NT2/D1 (cell line): ENCODE data around the gene PACS1.

ENCODE experiments used
- DNase-seq: peaks from one replicate; pipeline ENCODE4 v3.0.0-alpha.2; 2011; ENCODE audit warnings: low read depth, low spot score
- H3K27me3 ChIP-seq: 2 replicates; pipeline ENCODE4 v1.6.0; 2011; ENCODE audit warnings: mild to moderate bottlenecking; ENCODE audit not compliant: insufficient read length, insufficient read depth
- H3K36me3 ChIP-seq: 2 replicates; pipeline ENCODE4 v1.6.1; 2011; ENCODE audit warnings: mild to moderate bottlenecking, low read length, mixed read lengths; ENCODE audit not compliant: insufficient read depth, insufficient read length
- H3K4me1 ChIP-seq: 2 replicates; pipeline ENCODE4 v1.5.1; 2011; ENCODE audit not compliant: insufficient read depth, insufficient read length
- H3K4me3 ChIP-seq: 2 replicates; pipeline ENCODE4 v1.5.1; 2011; ENCODE audit warnings: low read depth; ENCODE audit not compliant: insufficient read length
- H3K9ac ChIP-seq: 2 replicates; pipeline ENCODE4 v1.6.0; 2011; ENCODE audit warnings: low read depth; ENCODE audit not compliant: insufficient read length
- H3K9me3 ChIP-seq: 2 replicates; pipeline ENCODE4 v1.5.1; 2011; ENCODE audit warnings: mild to moderate bottlenecking, low read length; ENCODE audit not compliant: insufficient read depth
- SUZ12 ChIP-seq: IDR thresholded peaks from 2 replicates; pipeline ENCODE4 v1.6.1; 2011; ENCODE audit not compliant: insufficient read length, insufficient read depth; ENCODE audit errors: extremely low read depth
- YY1 ChIP-seq: IDR thresholded peaks from 2 replicates; pipeline ENCODE4 v1.6.1; 2011; ENCODE audit not compliant: insufficient read length, insufficient read depth
- ZNF274 ChIP-seq: IDR thresholded peaks from 2 replicates; pipeline ENCODE4 v1.6.1; 2011; ENCODE audit warnings: mild to moderate bottlenecking, low read depth, low read length

PACS1 gene

DNA sequence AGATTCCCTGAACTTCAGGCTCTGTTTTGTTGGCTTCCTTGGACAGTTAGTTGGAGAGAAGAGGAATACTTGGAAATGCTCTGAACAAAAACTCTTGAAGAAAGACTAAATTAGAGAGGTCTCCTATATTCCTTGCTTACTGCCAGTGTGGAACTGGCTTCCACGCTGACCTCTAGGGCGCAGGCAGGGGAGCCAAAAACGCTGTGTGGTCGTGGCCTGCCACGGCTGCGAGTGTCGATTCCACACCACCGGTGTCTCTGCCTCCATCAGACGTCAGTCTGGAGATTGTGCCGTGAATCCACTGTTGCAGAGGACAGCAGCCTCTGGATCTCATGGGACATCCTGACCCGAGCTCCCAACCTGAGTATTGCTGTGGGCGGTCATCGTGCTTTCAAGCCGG lies 160.9 kb downstream of the PACS1 start:
- Histone ChIP-seq H3K4me3 (no peak overlapping the region), H3K9me3 (no peaks in the 10 kb centered on the region), H3K9ac (no peak overlapping the region), H3K27me3 (no peaks in the 10 kb centered on the region), H3K36me3 (peaks cover 76% of the 10 kb centered on the region), H3K4me1 (peaks cover 6% of the 10 kb centered on the region)
- DNase-seq, result no peak
- no peak for TF ChIP-seq ZNF274
- TF ChIP-seq YY1, result no peak
- TF ChIP-seq SUZ12, result no peak

- Histone ChIP-seq H3K4me3 (no peak overlapping the region), H3K9me3 (no peaks in the 10 kb centered on the region), H3K27me3 (no peaks in the 10 kb centered on the region), H3K4me1 (peaks cover 6% of the 10 kb centered on the region), H3K36me3 (peaks cover 77% of the 10 kb centered on the region), H3K9ac (no peak overlapping the region)
- no peak for DNase-seq
- TF ChIP-seq YY1 (no peak), SUZ12 (no peak), ZNF274 (no peak)
Measured at GRCh38 chr11:66231561-66231960, 161.5 kb downstream of the PACS1 start.

- Histone ChIP-seq H3K4me1 (peaks cover 6% of the 10 kb centered on the region), H3K9ac (no peak overlapping the region), H3K9me3 (no peaks in the 10 kb centered on the region), H3K4me3 (no peak overlapping the region), H3K27me3 (no peaks in the 10 kb centered on the region), H3K36me3 (peaks cover 75% of the 10 kb centered on the region)
- TF ChIP-seq ZNF274 (no peak), SUZ12 (no peak), YY1 (no peak)
- no peak for DNase-seq
Measured at GRCh38 chr11:66232769-66233168, 162.7 kb downstream of the PACS1 start.

DNA sequence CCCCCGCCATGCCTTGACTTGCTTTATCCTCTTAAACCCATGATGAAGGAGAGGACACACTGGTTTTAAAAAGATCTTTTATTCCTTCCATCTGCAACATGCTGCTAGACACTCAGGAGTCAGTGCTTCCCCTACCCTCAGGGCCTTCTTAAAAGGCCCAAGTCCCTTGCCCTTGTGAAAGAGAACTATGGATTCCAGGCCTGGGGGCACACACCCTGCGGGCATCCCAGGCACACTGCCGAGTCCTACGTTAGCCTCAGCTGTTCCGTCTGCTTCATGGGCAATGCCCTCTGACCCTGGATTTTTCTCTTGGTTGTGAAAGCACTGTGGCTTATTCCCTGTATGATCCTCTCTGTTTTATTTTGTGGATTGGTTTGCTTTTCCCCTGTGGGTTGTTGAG lies 163.2 kb downstream of the PACS1 start:
- Histone ChIP-seq H3K9me3 (no peaks in the 10 kb centered on the region), H3K27me3 (no peaks in the 10 kb centered on the region), H3K36me3 (peaks cover 76% of the 10 kb centered on the region), H3K4me3 (no peak overlapping the region), H3K9ac (peak overlapping the region; percentile 13), H3K4me1 (peaks cover 6% of the 10 kb centered on the region)
- DNase-seq, result no peak
- TF ChIP-seq SUZ12 (no peak), YY1 (no peak), ZNF274 (no peak)

GRCh38 chr11:66235141-66235540 lies 165.1 kb downstream of the PACS1 start:
- Histone ChIP-seq H3K27me3 (no peaks in the 10 kb centered on the region), H3K4me1 (peaks cover 10% of the 10 kb centered on the region), H3K9me3 (no peaks in the 10 kb centered on the region), H3K4me3 (no peak overlapping the region), H3K36me3 (peaks cover 92% of the 10 kb centered on the region), H3K9ac (no peak overlapping the region)
- no peak for DNase-seq
- TF ChIP-seq ZNF274, result no peak
- TF ChIP-seq SUZ12, result no peak
- no peak for TF ChIP-seq YY1

DNA sequence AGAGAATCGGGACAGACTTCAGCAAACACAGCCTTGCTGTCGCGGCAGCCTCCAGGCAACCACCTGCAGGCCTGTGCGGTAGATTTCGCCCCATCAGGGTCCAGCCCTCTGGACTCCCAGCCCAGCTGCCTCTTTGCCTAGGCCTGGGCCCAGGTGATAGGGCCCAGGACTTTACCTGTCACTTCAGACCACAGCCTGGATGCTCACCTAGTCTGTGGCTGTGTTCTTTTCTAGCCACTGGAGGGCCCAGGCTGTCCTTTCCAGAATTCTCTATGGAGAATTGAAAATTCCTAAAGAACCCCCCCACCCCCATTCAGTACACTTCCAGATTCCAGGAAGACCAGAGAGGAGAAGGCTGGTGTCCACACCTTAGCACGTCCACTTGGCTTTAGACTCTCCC lies 167.8 kb downstream of the PACS1 start:
- Histone ChIP-seq H3K4me1 (peaks cover 14% of the 10 kb centered on the region), H3K36me3 (peaks cover 88% of the 10 kb centered on the region), H3K27me3 (no peaks in the 10 kb centered on the region), H3K4me3 (no peak overlapping the region), H3K9ac (no peak overlapping the region), H3K9me3 (no peaks in the 10 kb centered on the region)
- TF ChIP-seq YY1 (no peak), ZNF274 (no peak), SUZ12 (no peak)
- no peak for DNase-seq

GRCh38 chr11:66238786-66239413 lies 168.8 kb downstream of the PACS1 start:
- no peak overlapping the region for H3K4me3 ChIP-seq
- peaks cover 14% of the 10 kb centered on the region for H3K4me1 ChIP-seq
- TF ChIP-seq ZNF274, result no peak
- TF ChIP-seq YY1, result no peak
- TF ChIP-seq SUZ12, result no peak
- peaks cover 86% of the 10 kb centered on the region for H3K36me3 ChIP-seq
- H3K27me3 ChIP-seq, result no peaks in the 10 kb centered on the region
- H3K9me3 ChIP-seq, result no peaks in the 10 kb centered on the region
- no peak for DNase-seq
- no peak overlapping the region for H3K9ac ChIP-seq

- DNase-seq, result no peak
- Histone ChIP-seq H3K27me3 (no peaks in the 10 kb centered on the region), H3K9ac (no peak overlapping the region), H3K4me3 (no peak overlapping the region), H3K36me3 (peaks cover 86% of the 10 kb centered on the region), H3K9me3 (no peaks in the 10 kb centered on the region), H3K4me1 (peaks cover 14% of the 10 kb centered on the region)
- TF ChIP-seq SUZ12, result no peak
Measured at GRCh38 chr11:66239511-66239910, 169.4 kb downstream of the PACS1 start.
